ENCODE measurements around the gene BACE2.
"Not testable (repeated sequence)": the region's sequence is repeated elsewhere in the genome, so short reads cannot be mapped to it uniquely, and the experiment has no call there.

BACE2 gene

GRCh38 chr21:41283211-41283818 is 115.4 kb downstream of the BACE2 start:
- peak; percentile 61 for DNase-seq

- DNase-seq = no peak
These were observed 121.5 kb downstream of the BACE2 start for GRCh38 chr21:41289431-41289830.

GRCh38 chr21:41290106-41290799 is 122.3 kb downstream of the BACE2 start:
- no peak for DNase-seq

- DNase-seq = no peak
These were observed 126.7 kb downstream of the BACE2 start for GRCh38 chr21:41294548-41295231.

- DNase-seq = no peak
These were observed 127.8 kb downstream of the BACE2 start for GRCh38 chr21:41295721-41296254.

- no peak for DNase-seq
These were observed 135.0 kb downstream of the BACE2 start for GRCh38 chr21:41302976-41303375.

- no peak for DNase-seq
These were observed 136.2 kb downstream of the BACE2 start for GRCh38 chr21:41304068-41304720.

GRCh38 chr21:41307219-41307618 is 139.3 kb downstream of the BACE2 start:
- DNase-seq = no peak

GRCh38 chr21:41313285-41314164 is 145.6 kb downstream of the BACE2 start:
- DNase-seq = not testable (repeated sequence)

- DNase-seq = no peak
These were observed 147.8 kb downstream of the BACE2 start for GRCh38 chr21:41315726-41316125.

GRCh38 chr21:41316200-41317062 is 148.5 kb downstream of the BACE2 start, which contains the start of gene FAM3B:
Gene FAM3B (plus strand): TSS chr21:41316801. CDS start chr21:41316880, 79 bp downstream.
- DNase-seq = peak; percentile 28

GRCh38 chr21:41317063-41317392 is 149.1 kb downstream of the BACE2 start:
- DNase-seq = no peak

GRCh38 chr21:41317458-41317857 is 149.5 kb downstream of the BACE2 start:
- DNase-seq = no peak

- no peak for DNase-seq
These were observed 150.3 kb downstream of the BACE2 start for GRCh38 chr21:41318218-41318617.

- no peak for DNase-seq
These were observed 151.3 kb downstream of the BACE2 start for GRCh38 chr21:41319273-41319672.

- no peak for DNase-seq
These were observed 153.4 kb downstream of the BACE2 start for GRCh38 chr21:41321211-41321907.

GRCh38 chr21:41321908-41322495 is 154.0 kb downstream of the BACE2 start:
- no peak for DNase-seq

- no peak for DNase-seq
These were observed 154.8 kb downstream of the BACE2 start for GRCh38 chr21:41322496-41323382.

Data from NCI-H748 treated with DMSO at 0.1 percent for 48 hours (cell line).